ENCODE data around the gene PCCA.

The PCCA gene

GRCh38 chr13:100451923-100452322, 363.0 kb downstream of the PCCA start:
- no peak overlapping the region for H2AFZ ChIP-seq (ENCODE audit: low read depth, low read length)
- H3K14ac ChIP-seq (ENCODE audit: low read length in 2 of 2), result no peak overlapping the region
- peak overlapping the region; percentile 72 for H4K8ac ChIP-seq (ENCODE audit: low read length)
- H3K27me3 ChIP-seq (ENCODE audit: control insufficient read depth in 1 of 2, insufficient read depth in 1 of 2, low read length in 2 of 2), result no peaks in the 10 kb centered on the region
- no peak overlapping the region for H2BK15ac ChIP-seq (ENCODE audit: low read depth, poor library complexity, severe bottlenecking)
- 86% methylated on average over 2 of the region's 2 CpGs for WGBS
- peaks cover 13% of the 10 kb centered on the region for H3K79me1 ChIP-seq (replicated peaks; ENCODE audit: low read length, poor library complexity, severe bottlenecking)
- H3K4me3 ChIP-seq (ENCODE audit: insufficient read depth in 1 of 2, low read depth in 1 of 2, low read length in 2 of 2), result no peak overlapping the region
- H3K36me3 ChIP-seq (ENCODE audit: control insufficient read depth in 1 of 2, insufficient read depth in 2 of 2, low read depth in 1 of 2, low read length in 2 of 2), result peaks cover 6 to 12% of the 10 kb centered on the region in 2 experiments
- H3K27ac ChIP-seq (ENCODE audit: low read length, poor library complexity, severe bottlenecking), result no peak overlapping the region
- no peak overlapping the region for H2BK5ac ChIP-seq (ENCODE audit: low read depth, low read length, poor library complexity, severe bottlenecking)
- H2BK12ac ChIP-seq (ENCODE audit: low read length in 2 of 2), result no peak overlapping the region
- no peak overlapping the region for H2BK120ac ChIP-seq (ENCODE audit: low read depth, low read length)
- H3K9ac ChIP-seq (ENCODE audit: low read length), result no peak overlapping the region
- no peak overlapping the region for H3K4me2 ChIP-seq (ENCODE audit: low read length, poor library complexity, severe bottlenecking)
- no peaks in the 10 kb centered on the region for H3K4me1 ChIP-seq (ENCODE audit: control insufficient read depth, insufficient read depth, low read depth, low read length)
- H3K18ac ChIP-seq (ENCODE audit: low read depth in 1 of 2, low read length in 2 of 2), result no peak overlapping the region
- no peak overlapping the region for H2AK5ac ChIP-seq (ENCODE audit: low read length, severe bottlenecking)
- H3K9me3 ChIP-seq (ENCODE audit: control insufficient read depth, low read length), result no peaks in the 10 kb centered on the region
- DNase-seq, result no peak
- no peak overlapping the region for H3K23ac ChIP-seq (ENCODE audit: low read length in 2 of 2)
- no peak overlapping the region for H4K91ac ChIP-seq (ENCODE audit: low read length)
- no peak overlapping the region for H3K4ac ChIP-seq (ENCODE audit: low read depth in 1 of 2, low read length in 2 of 2)

GRCh38 chr13:100454876-100455275, 366.0 kb downstream of the PCCA start:
- Histone ChIP-seq H2BK12ac (ENCODE audit: low read length in 2 of 2) (no peak overlapping the region), H3K79me1 (replicated peaks; ENCODE audit: low read length, poor library complexity, severe bottlenecking) (peaks cover 17% of the 10 kb centered on the region), H2AFZ (ENCODE audit: low read depth, low read length) (no peak overlapping the region), H3K4me2 (ENCODE audit: low read length, poor library complexity, severe bottlenecking) (no peak overlapping the region), H3K4me3 (ENCODE audit: insufficient read depth in 1 of 2, low read depth in 1 of 2, low read length in 2 of 2) (no peak overlapping the region), H3K9me3 (ENCODE audit: control insufficient read depth, low read length) (peaks cover 4% of the 10 kb centered on the region), H3K27ac (ENCODE audit: low read length, poor library complexity, severe bottlenecking) (no peak overlapping the region), H4K91ac (ENCODE audit: low read length) (no peak overlapping the region), H3K23ac (ENCODE audit: low read length in 2 of 2) (no peak overlapping the region), H3K4ac (ENCODE audit: low read depth in 1 of 2, low read length in 2 of 2) (no peak overlapping the region), H4K8ac (ENCODE audit: low read length) (no peak overlapping the region), H3K9ac (ENCODE audit: low read length) (no peak overlapping the region), H2BK15ac (ENCODE audit: low read depth, poor library complexity, severe bottlenecking) (no peak overlapping the region), H2AK5ac (ENCODE audit: low read length, severe bottlenecking) (peak overlapping the region; percentile 55), H3K14ac (ENCODE audit: low read length in 2 of 2) (no peak overlapping the region), H2BK120ac (ENCODE audit: low read depth, low read length) (no peak overlapping the region), H3K18ac (ENCODE audit: low read depth in 1 of 2, low read length in 2 of 2) (no peak overlapping the region), H3K4me1 (ENCODE audit: control insufficient read depth, insufficient read depth, low read depth, low read length) (no peaks in the 10 kb centered on the region), H3K27me3 (ENCODE audit: control insufficient read depth in 1 of 2, insufficient read depth in 1 of 2, low read length in 2 of 2) (no peaks in the 10 kb centered on the region), H2BK5ac (ENCODE audit: low read depth, low read length, poor library complexity, severe bottlenecking) (no peak overlapping the region), H3K36me3 (ENCODE audit: control insufficient read depth in 1 of 2, insufficient read depth in 2 of 2, low read depth in 1 of 2, low read length in 2 of 2) (peaks cover 9 to 18% of the 10 kb centered on the region in 2 experiments)
- no peak for DNase-seq
- WGBS, result 93% methylated on average over 1 of the region's 1 CpG

GRCh38 chr13:100458673-100459072, 369.8 kb downstream of the PCCA start:
- Histone ChIP-seq H2BK120ac (ENCODE audit: low read depth, low read length) (no peak overlapping the region), H3K4me3 (ENCODE audit: insufficient read depth in 1 of 2, low read depth in 1 of 2, low read length in 2 of 2) (no peak overlapping the region), H4K91ac (ENCODE audit: low read length) (no peak overlapping the region), H3K9ac (ENCODE audit: low read length) (no peak overlapping the region), H3K4ac (ENCODE audit: low read depth in 1 of 2, low read length in 2 of 2) (no peak overlapping the region), H3K9me3 (ENCODE audit: control insufficient read depth, low read length) (peaks cover 4% of the 10 kb centered on the region), H2AFZ (ENCODE audit: low read depth, low read length) (no peak overlapping the region), H2BK5ac (ENCODE audit: low read depth, low read length, poor library complexity, severe bottlenecking) (no peak overlapping the region), H3K4me2 (ENCODE audit: low read length, poor library complexity, severe bottlenecking) (no peak overlapping the region), H2AK5ac (ENCODE audit: low read length, severe bottlenecking) (no peak overlapping the region), H4K8ac (ENCODE audit: low read length) (no peak overlapping the region), H3K27ac (ENCODE audit: low read length, poor library complexity, severe bottlenecking) (no peak overlapping the region), H3K36me3 (ENCODE audit: control insufficient read depth in 1 of 2, insufficient read depth in 2 of 2, low read depth in 1 of 2, low read length in 2 of 2) (peaks cover 9 to 12% of the 10 kb centered on the region in 2 experiments), H3K4me1 (ENCODE audit: control insufficient read depth, insufficient read depth, low read depth, low read length) (peaks cover 2% of the 10 kb centered on the region), H3K79me1 (replicated peaks; ENCODE audit: low read length, poor library complexity, severe bottlenecking) (peaks cover 13% of the 10 kb centered on the region), H2BK12ac (ENCODE audit: low read length in 2 of 2) (no peak overlapping the region), H3K14ac (ENCODE audit: low read length in 2 of 2) (no peak overlapping the region), H3K27me3 (ENCODE audit: control insufficient read depth in 1 of 2, insufficient read depth in 1 of 2, low read length in 2 of 2) (no peaks in the 10 kb centered on the region), H3K23ac (ENCODE audit: low read length in 2 of 2) (no peak overlapping the region), H3K18ac (ENCODE audit: low read depth in 1 of 2, low read length in 2 of 2) (no peak overlapping the region), H2BK15ac (ENCODE audit: low read depth, poor library complexity, severe bottlenecking) (no peak overlapping the region)
- no peak for DNase-seq
- 98% methylated on average over 4 of the region's 4 CpGs for WGBS

- no peak overlapping the region for H2BK15ac ChIP-seq (ENCODE audit: low read depth, poor library complexity, severe bottlenecking)
- H4K91ac ChIP-seq (ENCODE audit: low read length), result no peak overlapping the region
- no peak overlapping the region for H2AFZ ChIP-seq (ENCODE audit: low read depth, low read length)
- H3K36me3 ChIP-seq (ENCODE audit: control insufficient read depth in 1 of 2, insufficient read depth in 2 of 2, low read depth in 1 of 2, low read length in 2 of 2), result peaks cover 9 to 12% of the 10 kb centered on the region in 2 experiments
- H3K79me1 ChIP-seq (replicated peaks; ENCODE audit: low read length, poor library complexity, severe bottlenecking), result peaks cover 13% of the 10 kb centered on the region
- no peak overlapping the region for H3K23ac ChIP-seq (ENCODE audit: low read length in 2 of 2)
- H3K27me3 ChIP-seq (ENCODE audit: control insufficient read depth in 1 of 2, insufficient read depth in 1 of 2, low read length in 2 of 2), result no peaks in the 10 kb centered on the region
- no peak overlapping the region for H3K27ac ChIP-seq (ENCODE audit: low read length, poor library complexity, severe bottlenecking)
- no peak overlapping the region for H3K9ac ChIP-seq (ENCODE audit: low read length)
- H3K14ac ChIP-seq (ENCODE audit: low read length in 2 of 2), result no peak overlapping the region
- no peak overlapping the region for H4K8ac ChIP-seq (ENCODE audit: low read length)
- no peak overlapping the region for H3K18ac ChIP-seq (ENCODE audit: low read depth in 1 of 2, low read length in 2 of 2)
- no peak overlapping the region for H2BK12ac ChIP-seq (ENCODE audit: low read length in 2 of 2)
- H3K4ac ChIP-seq (ENCODE audit: low read depth in 1 of 2, low read length in 2 of 2), result no peak overlapping the region
- no peak overlapping the region for H2BK5ac ChIP-seq (ENCODE audit: low read depth, low read length, poor library complexity, severe bottlenecking)
- WGBS, result 98% methylated on average over 5 of the region's 5 CpGs
- H2BK120ac ChIP-seq (ENCODE audit: low read depth, low read length), result no peak overlapping the region
- H3K4me3 ChIP-seq (ENCODE audit: insufficient read depth in 1 of 2, low read depth in 1 of 2, low read length in 2 of 2), result no peak overlapping the region
- DNase-seq, result no peak
- peaks cover 2% of the 10 kb centered on the region for H3K4me1 ChIP-seq (ENCODE audit: control insufficient read depth, insufficient read depth, low read depth, low read length)
- H2AK5ac ChIP-seq (ENCODE audit: low read length, severe bottlenecking), result no peak overlapping the region
- H3K9me3 ChIP-seq (ENCODE audit: control insufficient read depth, low read length), result peaks cover 4% of the 10 kb centered on the region
- no peak overlapping the region for H3K4me2 ChIP-seq (ENCODE audit: low read length, poor library complexity, severe bottlenecking)
Measured at GRCh38 chr13:100459747-100460146, 370.9 kb downstream of the PCCA start.

All from mesenchymal stem cell (in vitro differentiated cells and primary cell).